Chondrocyte (in vitro differentiated cells): Measurements from ENCODE around the gene BUD13. TPM values are rescaled to one million over a fixed set of nuclear protein-coding genes. Genes with fewer than 3 reads are reported as not detected.
A peak's percentile ranks its signal among the peaks of the same experiment; 100 is the strongest.

ENCODE experiments used
- DNase-seq: peaks from one replicate; pipeline ENCODE4 v3.0.0; 2021; ENCODE audit warnings: mixed read lengths, low spot score
- H3K27ac Mint-ChIP-seq: one replicate; pipeline ENCODE4 v1.8.0; 2021; ENCODE audit warnings: mild to moderate bottlenecking, moderate library complexity, mixed read lengths; ENCODE audit not compliant: unreplicated experiment
- H3K27me3 Mint-ChIP-seq: 2 replicates; pipeline ENCODE4 v1.8.0; 2021; ENCODE audit warnings: low read depth, mixed read lengths
- H3K36me3 Mint-ChIP-seq: 2 replicates; pipeline ENCODE4 v1.8.0; 2021; ENCODE audit warnings: low read depth, mixed read lengths
- H3K4me1 Mint-ChIP-seq: 2 replicates; pipeline ENCODE4 v1.8.0; 2021; ENCODE audit warnings: low read depth, mild to moderate bottlenecking, mixed read lengths
- H3K4me3 Mint-ChIP-seq: one replicate; pipeline ENCODE4 v1.8.0; 2021; ENCODE audit warnings: mild to moderate bottlenecking, moderate library complexity, mixed read lengths; ENCODE audit not compliant: unreplicated experiment
- H3K9me3 Mint-ChIP-seq: 2 replicates; pipeline ENCODE4 v1.8.0; 2021; ENCODE audit warnings: low read depth, mixed read lengths
- CTCF ChIP-seq: fragments of 200-600 bp; sonication (generic); IDR thresholded peaks from 2 replicates; pipeline ENCODE4 v1.5.0; 2021; ENCODE audit warnings: antibody characterized with exemption, mild to moderate bottlenecking, moderate library complexity
- total RNA-seq: library from RNA; stranded (reverse); gene quantifications from 3 replicates; pipeline ENCODE4 v1.2.1, GENCODE V29; 2021

The BUD13 gene
- total RNA-seq, 1 donor from 2014 or later: 9.6 TPM

- no peak for TF ChIP-seq CTCF
- no peaks in the 10 kb centered on the region for H3K9me3 Mint-ChIP-seq
- peaks cover 22% of the 10 kb centered on the region for H3K4me1 Mint-ChIP-seq
- no peaks in the 10 kb centered on the region for H3K27me3 Mint-ChIP-seq
- H3K27ac Mint-ChIP-seq: no peak overlapping the region
- H3K36me3 Mint-ChIP-seq: peaks cover 2% of the 10 kb centered on the region
- H3K4me3 Mint-ChIP-seq: no peak overlapping the region
- DNase-seq: no peak
Measured at GRCh38 chr11:116790167-116791001, 17.6 kb upstream of the BUD13 start.

GRCh38 chr11:116788975-116789374 is 16.2 kb upstream of the BUD13 start:
- no peak for DNase-seq
- H3K36me3 Mint-ChIP-seq: peaks cover 14% of the 10 kb centered on the region
- no peaks in the 10 kb centered on the region for H3K9me3 Mint-ChIP-seq
- H3K4me1 Mint-ChIP-seq: peaks cover 22% of the 10 kb centered on the region
- H3K27ac Mint-ChIP-seq: no peak overlapping the region
- H3K4me3 Mint-ChIP-seq: no peak overlapping the region
- H3K27me3 Mint-ChIP-seq: no peaks in the 10 kb centered on the region
- TF ChIP-seq CTCF: no peak

GRCh38 chr11:116788534-116788933 is 15.7 kb upstream of the BUD13 start:
- Mint-ChIP-seq H3K27me3 (no peaks in the 10 kb centered on the region), H3K27ac (peak overlapping the region; percentile 98), H3K36me3 (peaks cover 14% of the 10 kb centered on the region), H3K9me3 (no peaks in the 10 kb centered on the region), H3K4me1 (peaks cover 22% of the 10 kb centered on the region), H3K4me3 (peak overlapping the region; percentile 99)
- no peak for DNase-seq
- no peak for TF ChIP-seq CTCF

- H3K4me1 Mint-ChIP-seq: peaks cover 22% of the 10 kb centered on the region
- H3K4me3 Mint-ChIP-seq: peak within 1 kb of the TSS; percentile 99
- DNase-seq: no peak
- H3K36me3 Mint-ChIP-seq: peaks cover 18% of the 10 kb centered on the region
- H3K27ac Mint-ChIP-seq: peak within 1 kb of the TSS; percentile 98
- no peaks in the 10 kb centered on the region for H3K9me3 Mint-ChIP-seq
- H3K27me3 Mint-ChIP-seq: no peaks in the 10 kb centered on the region
- peak; percentile 22 for TF ChIP-seq CTCF
Measured at GRCh38 chr11:116787786-116788486, 15.1 kb upstream of the BUD13 start, which contains the start of gene ZPR1. Gene ZPR1 (minus strand): TSS chr11:116788023. CDS start chr11:116787990, 33 bp downstream.

- H3K9me3 Mint-ChIP-seq: no peaks in the 10 kb centered on the region
- DNase-seq: no peak
- no peak for TF ChIP-seq CTCF
- peaks cover 22% of the 10 kb centered on the region for H3K4me1 Mint-ChIP-seq
- H3K27ac Mint-ChIP-seq: peak overlapping the region; percentile 79
- peaks cover 22% of the 10 kb centered on the region for H3K36me3 Mint-ChIP-seq
- peak overlapping the region; percentile 99 for H3K4me3 Mint-ChIP-seq
- H3K27me3 Mint-ChIP-seq: no peaks in the 10 kb centered on the region
Measured at GRCh38 chr11:116787436-116787785, 14.6 kb upstream of the BUD13 start.
